Mononuclear cell (primary cell): ENCODE results near the gene SPI1. TPM values are rescaled to one million over a fixed set of nuclear protein-coding genes. Genes with fewer than 3 reads are reported as not detected.
"Not testable (repeated sequence)": the region's sequence is repeated elsewhere in the genome, so short reads cannot be mapped to it uniquely, and the experiment has no call there.

Experiments
- H3K27me3 ChIP-seq: 2 replicates; pipeline ENCODE4 v1.6.0; 2011; ENCODE audit warnings: low read length, control low read depth; ENCODE audit not compliant: insufficient read depth
- H3K4me1 ChIP-seq: 2 replicates; pipeline ENCODE4 v1.5.1; 2011; ENCODE audit warnings: mild to moderate bottlenecking, low read length, control low read depth; ENCODE audit not compliant: insufficient read depth
- H3K4me3 ChIP-seq: 2 replicates; pipeline ENCODE4 v1.5.1; 2011; ENCODE audit warnings: mild to moderate bottlenecking, low read length, moderate library complexity
- H3K9me3 ChIP-seq: 2 replicates; pipeline ENCODE4 v1.5.1; 2011; ENCODE audit warnings: low read depth, mild to moderate bottlenecking, control low read depth, low read length
- total RNA-seq: library from RNA; depleted of rRNA; stranded (reverse); fragments of >200 nt; gene quantifications from one replicate; pipeline ENCODE4 v1.2.3, GENCODE V29; 2012

Gene SPI1
- total RNA-seq, 1 donor = 202 TPM

- no peaks in the 10 kb centered on the region for H3K27me3 ChIP-seq
- no peak overlapping the region for H3K4me3 ChIP-seq
- H3K9me3 ChIP-seq = no peaks in the 10 kb centered on the region
- H3K4me1 ChIP-seq = no peaks in the 10 kb centered on the region
Measured at GRCh38 chr11:47348131-47348802, 30.1 kb downstream of the SPI1 start.

GRCh38 chr11:47347137-47347536 lies 31.2 kb downstream of the SPI1 start:
- no peaks in the 10 kb centered on the region for H3K9me3 ChIP-seq
- H3K27me3 ChIP-seq = no peaks in the 10 kb centered on the region
- H3K4me3 ChIP-seq = no peak overlapping the region
- H3K4me1 ChIP-seq = no peaks in the 10 kb centered on the region

- Histone ChIP-seq H3K27me3 (no peaks in the 10 kb centered on the region), H3K9me3 (no peaks in the 10 kb centered on the region), H3K4me3 (no peak overlapping the region), H3K4me1 (no peaks in the 10 kb centered on the region)
Measured at GRCh38 chr11:47345890-47346563, 32.3 kb downstream of the SPI1 start.

- Histone ChIP-seq H3K4me1 (no peaks in the 10 kb centered on the region), H3K9me3 (no peaks in the 10 kb centered on the region), H3K27me3 (no peaks in the 10 kb centered on the region), H3K4me3 (no peak overlapping the region)
Measured at GRCh38 chr11:47342854-47343253, 35.5 kb downstream of the SPI1 start.

- no peaks in the 10 kb centered on the region for H3K4me1 ChIP-seq
- no peaks in the 10 kb centered on the region for H3K9me3 ChIP-seq
- no peaks in the 10 kb centered on the region for H3K27me3 ChIP-seq
- H3K4me3 ChIP-seq = no peak overlapping the region
Measured at GRCh38 chr11:47342036-47342803, 36.1 kb downstream of the SPI1 start.

- H3K4me1 ChIP-seq = no peaks in the 10 kb centered on the region
- H3K4me3 ChIP-seq = no peak overlapping the region
- H3K27me3 ChIP-seq = no peaks in the 10 kb centered on the region
- H3K9me3 ChIP-seq = no peaks in the 10 kb centered on the region
Measured at GRCh38 chr11:47340980-47341775, 37.2 kb downstream of the SPI1 start.

- Histone ChIP-seq H3K4me1 (no peaks in the 10 kb centered on the region), H3K4me3 (no peak overlapping the region), H3K9me3 (no peaks in the 10 kb centered on the region), H3K27me3 (no peaks in the 10 kb centered on the region)
Measured at GRCh38 chr11:47340010-47340409, 38.3 kb downstream of the SPI1 start.

GRCh38 chr11:47338396-47339241 lies 39.7 kb downstream of the SPI1 start:
- Histone ChIP-seq H3K4me1 (no peaks in the 10 kb centered on the region), H3K27me3 (no peaks in the 10 kb centered on the region), H3K9me3 (no peaks in the 10 kb centered on the region), H3K4me3 (no peak overlapping the region)

- Histone ChIP-seq H3K4me3 (no peak overlapping the region), H3K4me1 (no peaks in the 10 kb centered on the region), H3K27me3 (no peaks in the 10 kb centered on the region), H3K9me3 (no peaks in the 10 kb centered on the region)
Measured at GRCh38 chr11:47337229-47337924, 41.0 kb downstream of the SPI1 start.

- Histone ChIP-seq H3K4me1 (no peaks in the 10 kb centered on the region), H3K9me3 (no peaks in the 10 kb centered on the region), H3K4me3 (no peak overlapping the region), H3K27me3 (no peaks in the 10 kb centered on the region)
Measured at GRCh38 chr11:47336595-47336994, 41.8 kb downstream of the SPI1 start.

GRCh38 chr11:47335733-47336132 lies 42.6 kb downstream of the SPI1 start:
- no peaks in the 10 kb centered on the region for H3K9me3 ChIP-seq
- no peak overlapping the region for H3K4me3 ChIP-seq
- no peaks in the 10 kb centered on the region for H3K27me3 ChIP-seq
- no peaks in the 10 kb centered on the region for H3K4me1 ChIP-seq

- H3K9me3 ChIP-seq, H3K4me3 ChIP-seq, H3K27me3 ChIP-seq: not testable (repeated sequence)
Measured at GRCh38 chr11:47334699-47335411, 43.5 kb downstream of the SPI1 start.

GRCh38 chr11:47333886-47334443 lies 44.4 kb downstream of the SPI1 start:
- Histone ChIP-seq H3K4me1 (no peaks in the 10 kb centered on the region), H3K27me3 (no peaks in the 10 kb centered on the region)

More at GRCh38 chr11:47334699-47335411, 43.5 kb downstream of the SPI1 start:
- not testable (repeated sequence) for H3K4me1 ChIP-seq

More at GRCh38 chr11:47333886-47334443, 44.4 kb downstream of the SPI1 start:
- H3K4me3 ChIP-seq = no peak overlapping the region
- H3K9me3 ChIP-seq = no peaks in the 10 kb centered on the region
